HL-60 (cell line): Measurements from ENCODE around the gene CFAP54.

Source experiments
- DNase-seq, 2 experiments: peaks; one replicate each; pipeline ENCODE4 v3.0.0-alpha.2; 2010 to 2020; ENCODE audit warnings: low read depth in 1 of 2, low spot score in 1 of 2
- H3K27ac ChIP-seq: fragments of 250-450 bp; sonication (Bioruptor Pico); replicated peaks from 2 replicates; pipeline ENCODE4 v1.5.1; 2020; ENCODE audit warnings: mild to moderate bottlenecking, moderate library complexity
- H3K27me3 ChIP-seq: fragments of 250-450 bp; sonication (Bioruptor Pico); 2 replicates; pipeline ENCODE4 v1.5.1; 2021; ENCODE audit warnings: mild to moderate bottlenecking, moderate library complexity; ENCODE audit not compliant: insufficient read depth, poor library complexity, severe bottlenecking
- H3K4me3 ChIP-seq: replicated peaks from 2 replicates; pipeline ENCODE4 v1.5.1; 2011; ENCODE audit warnings: mild to moderate bottlenecking, control low read depth, low read length; ENCODE audit not compliant: insufficient read depth
- GABPA ChIP-seq: IDR thresholded peaks from 2 replicates; pipeline ENCODE4 v1.6.1; 2012; ENCODE audit warnings: low read depth
- POLR2AphosphoS5 ChIP-seq: IDR thresholded peaks from 2 replicates; pipeline ENCODE4 v1.6.1; 2012; ENCODE audit warnings: low read depth
- SPI1 ChIP-seq: IDR thresholded peaks from 2 replicates; pipeline ENCODE4 v1.6.1; 2012; ENCODE audit warnings: low read depth, mild to moderate bottlenecking, borderline replicate concordance
- long read RNA-seq: library from polyadenylated mRNA; unstranded; transcript quantifications from one replicate; pipeline ENCODE4 v2.0.0, GENCODE V29; 2020
- TF ChIP-seq, protein P1 (sequence below): IDR thresholded peaks from one replicate; pipeline ENCODE4 v1.5.1; 2011; ENCODE audit warnings: low read length, control low read depth, inconsistent platforms; ENCODE audit not compliant: insufficient read depth
- TF ChIP-seq, protein P2 (sequence below): IDR thresholded peaks from 2 replicates; pipeline ENCODE4 v1.6.1; 2012; ENCODE audit warnings: low read depth; ENCODE audit not compliant: insufficient replicate concordance

The CFAP54 gene
- long read RNA-seq, partial matches to known transcripts = 0 of 1 reads
- long read RNA-seq, other reads (novel, unspliced or antisense) = 1 of 1 reads

- TF ChIP-seq, protein P1, sequence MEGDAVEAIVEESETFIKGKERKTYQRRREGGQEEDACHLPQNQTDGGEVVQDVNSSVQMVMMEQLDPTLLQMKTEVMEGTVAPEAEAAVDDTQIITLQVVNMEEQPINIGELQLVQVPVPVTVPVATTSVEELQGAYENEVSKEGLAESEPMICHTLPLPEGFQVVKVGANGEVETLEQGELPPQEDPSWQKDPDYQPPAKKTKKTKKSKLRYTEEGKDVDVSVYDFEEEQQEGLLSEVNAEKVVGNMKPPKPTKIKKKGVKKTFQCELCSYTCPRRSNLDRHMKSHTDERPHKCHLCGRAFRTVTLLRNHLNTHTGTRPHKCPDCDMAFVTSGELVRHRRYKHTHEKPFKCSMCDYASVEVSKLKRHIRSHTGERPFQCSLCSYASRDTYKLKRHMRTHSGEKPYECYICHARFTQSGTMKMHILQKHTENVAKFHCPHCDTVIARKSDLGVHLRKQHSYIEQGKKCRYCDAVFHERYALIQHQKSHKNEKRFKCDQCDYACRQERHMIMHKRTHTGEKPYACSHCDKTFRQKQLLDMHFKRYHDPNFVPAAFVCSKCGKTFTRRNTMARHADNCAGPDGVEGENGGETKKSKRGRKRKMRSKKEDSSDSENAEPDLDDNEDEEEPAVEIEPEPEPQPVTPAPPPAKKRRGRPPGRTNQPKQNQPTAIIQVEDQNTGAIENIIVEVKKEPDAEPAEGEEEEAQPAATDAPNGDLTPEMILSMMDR = peak; percentile 86
- TF ChIP-seq, protein P2, sequence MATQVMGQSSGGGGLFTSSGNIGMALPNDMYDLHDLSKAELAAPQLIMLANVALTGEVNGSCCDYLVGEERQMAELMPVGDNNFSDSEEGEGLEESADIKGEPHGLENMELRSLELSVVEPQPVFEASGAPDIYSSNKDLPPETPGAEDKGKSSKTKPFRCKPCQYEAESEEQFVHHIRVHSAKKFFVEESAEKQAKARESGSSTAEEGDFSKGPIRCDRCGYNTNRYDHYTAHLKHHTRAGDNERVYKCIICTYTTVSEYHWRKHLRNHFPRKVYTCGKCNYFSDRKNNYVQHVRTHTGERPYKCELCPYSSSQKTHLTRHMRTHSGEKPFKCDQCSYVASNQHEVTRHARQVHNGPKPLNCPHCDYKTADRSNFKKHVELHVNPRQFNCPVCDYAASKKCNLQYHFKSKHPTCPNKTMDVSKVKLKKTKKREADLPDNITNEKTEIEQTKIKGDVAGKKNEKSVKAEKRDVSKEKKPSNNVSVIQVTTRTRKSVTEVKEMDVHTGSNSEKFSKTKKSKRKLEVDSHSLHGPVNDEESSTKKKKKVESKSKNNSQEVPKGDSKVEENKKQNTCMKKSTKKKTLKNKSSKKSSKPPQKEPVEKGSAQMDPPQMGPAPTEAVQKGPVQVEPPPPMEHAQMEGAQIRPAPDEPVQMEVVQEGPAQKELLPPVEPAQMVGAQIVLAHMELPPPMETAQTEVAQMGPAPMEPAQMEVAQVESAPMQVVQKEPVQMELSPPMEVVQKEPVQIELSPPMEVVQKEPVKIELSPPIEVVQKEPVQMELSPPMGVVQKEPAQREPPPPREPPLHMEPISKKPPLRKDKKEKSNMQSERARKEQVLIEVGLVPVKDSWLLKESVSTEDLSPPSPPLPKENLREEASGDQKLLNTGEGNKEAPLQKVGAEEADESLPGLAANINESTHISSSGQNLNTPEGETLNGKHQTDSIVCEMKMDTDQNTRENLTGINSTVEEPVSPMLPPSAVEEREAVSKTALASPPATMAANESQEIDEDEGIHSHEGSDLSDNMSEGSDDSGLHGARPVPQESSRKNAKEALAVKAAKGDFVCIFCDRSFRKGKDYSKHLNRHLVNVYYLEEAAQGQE = no peak
- peak; percentile 62 to 82 for DNase-seq
- Histone ChIP-seq H3K27me3 (peaks cover 8% of the 10 kb centered on the region), H3K4me3 (peak within 1 kb of the TSS; percentile 74), H3K27ac (no peak within 1 kb of the TSS)
Measured at GRCh38 chr12:96489392-96490056, at the start of gene CFAP54. Gene CFAP54, plus strand, starts transcription at chr12:96489577. Its CDS starts 33 bp downstream, at chr12:96489610.

- no peak overlapping the region for H3K4me3 ChIP-seq
- TF ChIP-seq GABPA = no peak
- TF ChIP-seq, protein P1 = no peak
- no peak for TF ChIP-seq SPI1
- no peak for DNase-seq
- H3K27me3 ChIP-seq = no peaks in the 10 kb centered on the region
- no peak overlapping the region for H3K27ac ChIP-seq
Measured at GRCh38 chr12:96441816-96442215, 47.6 kb upstream of the CFAP54 start.

DNA sequence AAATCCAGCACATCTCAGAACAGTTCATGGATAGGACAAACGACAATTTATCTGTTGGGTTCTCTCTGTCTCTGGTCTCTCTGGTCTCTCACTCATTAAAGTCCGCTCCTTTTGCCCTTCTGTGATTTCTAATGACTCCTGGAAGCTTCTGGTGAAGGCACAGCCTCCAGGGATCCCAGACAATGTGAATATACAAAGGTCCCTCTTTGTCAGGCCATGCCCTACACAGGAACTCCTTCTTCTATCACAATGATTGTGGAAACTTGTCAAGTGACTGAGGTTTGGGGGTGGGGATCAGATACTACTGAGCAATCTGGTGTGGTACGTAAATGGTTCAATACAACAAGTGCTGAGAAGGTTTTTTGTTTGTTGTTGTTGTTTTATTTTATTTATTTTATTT lies 46.5 kb upstream of the CFAP54 start:
- Histone ChIP-seq H3K27ac (no peak overlapping the region), H3K4me3 (no peak overlapping the region), H3K27me3 (no peaks in the 10 kb centered on the region)
- TF ChIP-seq POLR2AphosphoS5 (no peak), SPI1 (no peak), GABPA (no peak)
- TF ChIP-seq, protein P2 = no peak
- TF ChIP-seq, protein P1 = no peak
- DNase-seq = no peak

- TF ChIP-seq, protein P2 = no peak
- TF ChIP-seq, protein P1 = no peak
- TF ChIP-seq POLR2AphosphoS5 = no peak
- TF ChIP-seq SPI1 = no peak
- TF ChIP-seq GABPA = no peak
- no peak for DNase-seq
- H3K4me3 ChIP-seq = no peak overlapping the region
- H3K27ac ChIP-seq = no peak overlapping the region
- H3K27me3 ChIP-seq = no peaks in the 10 kb centered on the region
Measured at GRCh38 chr12:96444399-96444798, 45.0 kb upstream of the CFAP54 start.
